Esophagus muscularis mucosa (tissue), 3 donors: ENCODE results near the gene NUP85.

Experiments used
- CTCF ChIP-seq, 3 experiments: fragments of 200-600 bp in 2 of 3; fragments of 450-650 bp in 1 of 3; sonication (generic) in 2 of 3; IDR thresholded peaks; one replicate each; pipeline ENCODE4 v1.5.1; 2017 to 2019; ENCODE audit warnings: antibody characterized with exemption in 3 of 3, mild to moderate bottlenecking in 2 of 3, moderate library complexity in 1 of 3
- POLR2AphosphoS5 ChIP-seq, 2 donors: sonication (generic); formaldehyde crosslinking; IDR thresholded peaks; one replicate each; pipeline ENCODE4 v1.6.1; 2017; ENCODE audit warnings: antibody characterized with exemption in 2 of 2

DNA sequence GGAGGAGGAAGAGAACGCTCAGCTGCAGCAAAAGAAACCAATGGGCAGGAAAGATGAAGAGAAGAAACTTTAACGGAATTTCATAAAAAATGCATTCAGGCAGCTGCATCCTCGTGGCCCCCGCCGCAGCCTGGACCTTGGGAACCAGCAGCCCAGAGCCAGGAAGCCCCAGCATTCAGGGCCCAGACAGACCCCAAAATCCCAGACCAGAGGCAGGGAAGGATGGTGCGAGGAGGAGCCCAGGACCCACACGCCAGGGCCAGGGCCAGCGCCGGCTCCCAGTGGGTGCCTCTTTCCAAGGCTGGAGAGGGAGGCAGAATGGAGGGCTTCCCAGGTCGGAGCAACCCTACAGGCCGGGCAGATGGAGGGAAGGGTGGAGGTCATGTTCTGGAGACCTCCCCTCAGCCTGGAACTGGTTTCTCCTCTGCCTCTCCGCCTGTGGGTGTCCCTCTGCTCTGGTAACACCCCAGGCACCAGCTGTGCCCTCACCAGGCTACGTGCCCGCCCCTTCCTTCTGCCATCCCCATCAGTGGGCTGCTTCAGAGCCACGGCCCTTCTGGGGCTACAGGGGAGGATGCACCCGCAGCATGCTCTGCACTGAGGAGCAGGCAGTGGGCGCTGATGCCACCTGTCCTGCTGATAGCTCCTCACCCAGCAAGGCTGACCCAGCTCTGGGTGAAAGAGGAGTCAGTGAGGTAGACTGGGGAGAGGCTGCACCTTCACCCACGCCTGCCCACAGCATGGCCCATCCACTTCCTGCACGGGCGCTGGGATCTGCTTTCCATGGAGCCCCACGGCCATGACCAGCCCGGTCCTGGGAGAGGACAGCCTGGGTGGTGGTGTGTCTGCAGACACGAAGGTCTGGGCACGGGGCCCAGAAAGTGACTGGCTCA is 66.7 kb downstream of the NUP85 start:
- TF ChIP-seq CTCF (IDR thresholded peaks at IDR 0.05) (no peak), POLR2AphosphoS5 (IDR thresholded peaks at IDR 0.05) (no peak)
